H1 (cell line): ENCODE data around the gene ZNF705A. TPM values are rescaled to one million over a fixed set of nuclear protein-coding genes. Genes with fewer than 3 reads are reported as not detected.

ENCODE experiments used
- BACH1 ChIP-seq: IDR thresholded peaks from 2 replicates; pipeline ENCODE4 v1.6.1; 2012; ENCODE audit warnings: low read length, improper control_type of control experiment
- CHD1 ChIP-seq: IDR thresholded peaks from 2 replicates; pipeline ENCODE4 v1.6.1; 2012; ENCODE audit warnings: low read depth, low read length, improper control_type of control experiment
- CHD7 ChIP-seq: fragments of 300-600 bp; sonication (generic); IDR thresholded peaks from 2 replicates; pipeline ENCODE4 v1.7.1; 2012; ENCODE audit warnings: low read length, moderate library complexity, mild to moderate bottlenecking, inconsistent platforms; ENCODE audit not compliant: insufficient replicate concordance
- E2F6 ChIP-seq: IDR thresholded peaks from 2 replicates; pipeline ENCODE4 v1.6.1; 2012; ENCODE audit warnings: inconsistent platforms
- polyA plus RNA-seq, 7 experiments: library from polyadenylated mRNA; depleted of rRNA in 3 of 7; stranded (reverse) in 5 of 7; unstranded in 2 of 7; fragments of >200 nt in 5 of 7; fragments of 200-250 nt in 2 of 7; gene quantifications; 1 replicate in 5 of 7; 2 replicates in 1 of 7; 4 replicates in 1 of 7; pipeline versions ENCODE4 v1.2.1 to v1.2.3, GENCODE V29; 2011 to 2013; ENCODE audit warnings: missing spikeins in 2 of 7, mixed read lengths in 2 of 7
- total RNA-seq: library from RNA; stranded (reverse); fragmentation: NEBNext Ultra II Directional; extraction: Animal tissue kit (Norgen Biotek cat#: 25700); gene quantifications from 2 replicates; pipeline ENCODE4 v1.2.1, GENCODE V29; 2021

ZNF705A gene
- total and polyA plus RNA-seq, 2 of the 8 experiments (the other 6 are each of a cell fraction or from before 2014, with no cell fraction given), result not detected

- TF ChIP-seq CHD7, result no peak
- TF ChIP-seq E2F6, result no peak
- no peak for TF ChIP-seq BACH1
- TF ChIP-seq CHD1, result no peak
These were observed 399 bp upstream of the ZNF705A start (continued) for GRCh38 chr12:8156416-8156815.
